Gastrocnemius medialis (tissue), 4 donors: Measurements from ENCODE around the gene PLD5. TPM values are rescaled to one million over a fixed set of nuclear protein-coding genes. Genes with fewer than 3 reads are reported as not detected.
"Not testable (repeated sequence)": the region's sequence is repeated elsewhere in the genome, so short reads cannot be mapped to it uniquely, and the experiment has no call there.

Source experiments
- ATAC-seq, 2 donors: fragments of 150-250 bp; one replicate each; pipeline ENCODE4 v1.9.1; 2016
- DNase-seq, 2 donors: peaks; one replicate each; pipeline ENCODE4 v3.0.0-alpha.2; 2019
- H3K27ac ChIP-seq, 4 donors: fragments of 200-600 bp; sonication (generic); 1 replicate in 1 of 4; 2 replicates in 3 of 4; pipeline ENCODE4 v1.5.1; 2016 to 2018; ENCODE audit warnings: mild to moderate bottlenecking in 2 of 4, moderate library complexity in 1 of 4
- H3K27me3 ChIP-seq, 3 donors: fragments of 200-600 bp; sonication (generic) in 2 of 3; 1 replicate in 1 of 3; 2 replicates in 2 of 3; pipeline versions ENCODE4 v1.5.1 to v1.6.0; 2016 to 2019; ENCODE audit warnings: mild to moderate bottlenecking in 1 of 3, moderate library complexity in 1 of 3
- H3K36me3 ChIP-seq, 2 donors: fragments of 200-600 bp; sonication (generic) in 1 of 2; one replicate each; pipeline ENCODE4 v1.5.1; 2017 to 2018
- H3K4me1 ChIP-seq, 2 donors: fragments of 200-600 bp; sonication (generic) in 1 of 2; one replicate each; pipeline ENCODE4 v1.5.1; 2016 to 2017; ENCODE audit warnings: mild to moderate bottlenecking in 2 of 2
- H3K4me3 ChIP-seq, 4 donors: fragments of 200-600 bp; sonication (generic) in 3 of 4; 1 replicate in 1 of 4; 2 replicates in 3 of 4; pipeline ENCODE4 v1.5.1; 2016 to 2019; ENCODE audit warnings: mild to moderate bottlenecking in 2 of 4
- H3K9me3 ChIP-seq, 3 donors: fragments of 200-600 bp; sonication (generic) in 2 of 3; 1 replicate in 1 of 3; 2 replicates in 2 of 3; pipeline ENCODE4 v1.5.1; 2016 to 2019
- POLR2A ChIP-seq, 2 donors: fragments of 450-650 bp; IDR thresholded peaks; one replicate each; pipeline ENCODE4 v1.6.1; 2017; ENCODE audit warnings: antibody characterized with exemption in 2 of 2, mild to moderate bottlenecking in 2 of 2, moderate library complexity in 2 of 2
- in situ Hi-C, 4 donors: fragments of 200-750 bp; cut with MboI; loops; one replicate each; pipeline versions ENCODE4 v1.15.0 to v1.8.0; 2017; ENCODE audit warnings: low sequenced_read_pairs in 4 of 4
- intact Hi-C: fragments of 100-400 bp; cut with DNase I; formaldehyde crosslinking; loops from one replicate; pipeline ENCODE4 v1.15.1; 2023; ENCODE audit warnings: low total_unique reads
- total RNA-seq, 4 donors: library from RNA; depleted of rRNA; stranded (reverse); fragments of >200 nt; gene quantifications; one replicate each; pipeline versions ENCODE4 v1.1.0 to v1.2.3, GENCODE V29; 2016
- TF ChIP-seq, protein P1 (sequence below), 5 experiments: fragments of 450-650 bp in 3 of 5; fragments of 200-600 bp in 2 of 5; sonication (generic) in 2 of 5; IDR thresholded peaks in 4 of 5; conservative IDR thresholded peaks in 1 of 5; 1 replicate in 4 of 5; 2 replicates in 1 of 5; pipeline ENCODE4 v1.5.1; 2016 to 2019; ENCODE audit warnings: antibody characterized with exemption in 5 of 5, mild to moderate bottlenecking in 3 of 5, moderate library complexity in 3 of 5

The PLD5 gene
- total RNA-seq, 4 donors from 2014 or later, result 0.04 TPM; not detected in 3

DNA sequence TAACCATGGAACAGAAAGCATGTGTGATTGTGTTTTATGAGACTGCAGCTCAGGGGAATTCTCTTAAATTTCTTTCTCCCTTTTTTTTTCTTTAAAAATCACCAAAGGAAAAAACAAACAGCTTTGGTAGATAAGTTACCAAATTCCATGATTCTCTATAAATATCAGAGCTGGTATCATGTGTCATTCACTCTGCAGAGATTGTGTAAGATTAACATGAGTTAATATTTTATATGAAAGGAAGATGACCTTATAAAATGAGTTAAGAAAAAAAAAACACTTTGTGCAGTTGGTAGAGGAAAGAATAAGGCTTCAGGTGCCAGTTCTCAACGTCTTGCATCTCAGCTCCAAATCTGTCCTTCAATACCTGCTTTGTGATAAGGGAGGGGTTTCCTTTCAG is 287.4 kb downstream of the PLD5 start:
- H3K4me1 ChIP-seq, result no peaks in the 10 kb centered on the region
- in situ Hi-C loops, result no loop called here
- intact Hi-C loops, result no loop called here
- no peak overlapping the region for H3K27ac ChIP-seq
- H3K4me3 ChIP-seq, result no peak overlapping the region
- DNase-seq, result no peak
- ATAC-seq, result no peak
- no peaks in the 10 kb centered on the region for H3K27me3 ChIP-seq
- H3K9me3 ChIP-seq, result no peaks in the 10 kb centered on the region
- TF ChIP-seq, protein P1, sequence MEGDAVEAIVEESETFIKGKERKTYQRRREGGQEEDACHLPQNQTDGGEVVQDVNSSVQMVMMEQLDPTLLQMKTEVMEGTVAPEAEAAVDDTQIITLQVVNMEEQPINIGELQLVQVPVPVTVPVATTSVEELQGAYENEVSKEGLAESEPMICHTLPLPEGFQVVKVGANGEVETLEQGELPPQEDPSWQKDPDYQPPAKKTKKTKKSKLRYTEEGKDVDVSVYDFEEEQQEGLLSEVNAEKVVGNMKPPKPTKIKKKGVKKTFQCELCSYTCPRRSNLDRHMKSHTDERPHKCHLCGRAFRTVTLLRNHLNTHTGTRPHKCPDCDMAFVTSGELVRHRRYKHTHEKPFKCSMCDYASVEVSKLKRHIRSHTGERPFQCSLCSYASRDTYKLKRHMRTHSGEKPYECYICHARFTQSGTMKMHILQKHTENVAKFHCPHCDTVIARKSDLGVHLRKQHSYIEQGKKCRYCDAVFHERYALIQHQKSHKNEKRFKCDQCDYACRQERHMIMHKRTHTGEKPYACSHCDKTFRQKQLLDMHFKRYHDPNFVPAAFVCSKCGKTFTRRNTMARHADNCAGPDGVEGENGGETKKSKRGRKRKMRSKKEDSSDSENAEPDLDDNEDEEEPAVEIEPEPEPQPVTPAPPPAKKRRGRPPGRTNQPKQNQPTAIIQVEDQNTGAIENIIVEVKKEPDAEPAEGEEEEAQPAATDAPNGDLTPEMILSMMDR (IDR thresholded peaks at IDR 0.05 in 4 of 5, conservative IDR thresholded peaks at IDR 0.05 in 1 of 5), result no peak
- TF ChIP-seq POLR2A (IDR thresholded peaks at IDR 0.05), result no peak
- H3K36me3 ChIP-seq, result no peaks in the 10 kb centered on the region

GRCh38 chr1:242228991-242229390 is 295.5 kb downstream of the PLD5 start:
- no peaks in the 10 kb centered on the region for H3K36me3 ChIP-seq
- ATAC-seq (no peak), DNase-seq (no peak)
- no peak overlapping the region for H3K4me3 ChIP-seq
- no peak for TF ChIP-seq POLR2A (IDR thresholded peaks at IDR 0.05)
- TF ChIP-seq, protein P1 (IDR thresholded peaks at IDR 0.05 in 4 of 5, conservative IDR thresholded peaks at IDR 0.05 in 1 of 5), result no peak
- in situ Hi-C loops, result no loop called here
- H3K9me3 ChIP-seq, result no peaks in the 10 kb centered on the region
- no peaks in the 10 kb centered on the region for H3K27me3 ChIP-seq
- intact Hi-C loops, result no loop called here
- H3K27ac ChIP-seq, result no peak overlapping the region
- H3K4me1 ChIP-seq, result no peaks in the 10 kb centered on the region

GRCh38 chr1:242225767-242226573 is 298.5 kb downstream of the PLD5 start:
- in situ Hi-C loops, result no loop called here
- H3K27ac ChIP-seq, result no peak overlapping the region

GRCh38 chr1:242224878-242225766 is 299.4 kb downstream of the PLD5 start:
- intact Hi-C loops, in situ Hi-C loops, H3K4me1 ChIP-seq, H3K36me3 ChIP-seq, H3K4me3 ChIP-seq, ATAC-seq, H3K27ac ChIP-seq, H3K9me3 ChIP-seq, DNase-seq, H3K27me3 ChIP-seq: not testable (repeated sequence)

More at GRCh38 chr1:242225767-242226573, 298.5 kb downstream of the PLD5 start:
- Histone ChIP-seq H3K9me3 (no peaks in the 10 kb centered on the region), H3K4me1 (no peaks in the 10 kb centered on the region), H3K27me3 (no peaks in the 10 kb centered on the region), H3K4me3 (no peak overlapping the region), H3K36me3 (no peaks in the 10 kb centered on the region)
- TF ChIP-seq, protein P1 (IDR thresholded peaks at IDR 0.05 in 4 of 5, conservative IDR thresholded peaks at IDR 0.05 in 1 of 5), result no peak
- TF ChIP-seq POLR2A (IDR thresholded peaks at IDR 0.05), result no peak
- DNase-seq (no peak), ATAC-seq (no peak)
- intact Hi-C loops, result no loop called here

DNA sequence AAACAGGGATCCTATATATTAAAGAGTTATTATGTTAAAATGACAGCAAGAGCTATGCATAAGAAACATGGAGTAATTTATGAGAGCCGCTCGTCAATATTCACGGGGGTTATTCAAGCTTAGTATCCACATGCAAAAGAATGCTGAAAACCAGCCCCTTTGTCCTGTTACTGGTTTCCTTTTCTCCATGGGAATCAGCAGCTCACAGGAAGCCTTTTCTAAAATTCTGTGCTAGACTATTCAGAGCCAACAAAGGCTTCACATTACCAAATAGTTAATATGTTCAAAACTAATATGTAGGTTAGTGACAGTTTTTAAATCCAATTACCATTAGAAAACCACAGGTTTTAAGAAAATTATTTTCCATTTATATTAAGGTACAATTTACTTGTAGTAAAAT is 300.0 kb downstream of the PLD5 start:
- DNase-seq (no peak), ATAC-seq (no peak)
- H3K4me1 ChIP-seq, result no peaks in the 10 kb centered on the region
- TF ChIP-seq, protein P1 (IDR thresholded peaks at IDR 0.05 in 4 of 5, conservative IDR thresholded peaks at IDR 0.05 in 1 of 5), result no peak
- no peak for TF ChIP-seq POLR2A (IDR thresholded peaks at IDR 0.05)
- no peak overlapping the region for H3K4me3 ChIP-seq
- H3K27ac ChIP-seq, result no peak overlapping the region
- no peaks in the 10 kb centered on the region for H3K27me3 ChIP-seq
- intact Hi-C loops (no loop called here), in situ Hi-C loops (no loop called here)
- no peaks in the 10 kb centered on the region for H3K9me3 ChIP-seq
- no peaks in the 10 kb centered on the region for H3K36me3 ChIP-seq
